ENCODE measurements around the gene CABLES2.

CABLES2 gene

GRCh38 chr20:62368976-62369814 is 37.9 kb downstream of the CABLES2 start:
- DNase-seq: no peak

- no peak for DNase-seq
Measured at GRCh38 chr20:62368392-62368975, 38.6 kb downstream of the CABLES2 start.

GRCh38 chr20:62367633-62368391 is 39.3 kb downstream of the CABLES2 start:
- DNase-seq: no peak

DNA sequence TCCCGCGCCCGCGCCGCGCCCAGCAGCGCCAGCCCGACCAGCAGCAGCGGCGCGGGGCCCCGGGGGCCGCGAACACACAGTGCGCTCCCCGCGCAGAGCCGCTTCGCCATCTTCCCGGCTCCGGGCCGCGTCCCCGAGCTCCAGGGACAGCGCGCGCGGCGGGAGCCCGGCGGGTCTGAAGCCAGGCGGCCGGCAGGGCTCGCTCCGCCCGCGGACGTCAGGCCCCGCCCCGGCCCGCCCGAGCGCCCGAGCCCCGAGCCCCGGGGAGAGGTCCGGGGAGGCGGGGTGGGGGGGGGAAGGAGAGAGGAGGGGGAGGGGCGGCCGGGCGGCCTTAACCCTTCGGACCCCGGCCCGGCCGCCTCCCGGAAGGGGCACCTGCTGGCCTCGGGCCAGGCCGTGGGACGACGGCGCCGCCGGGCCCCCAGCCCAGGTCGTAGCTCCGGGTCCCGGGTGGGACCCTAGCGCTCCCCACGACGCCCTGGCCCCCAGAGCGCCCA is 39.9 kb downstream of the CABLES2 start, which contains the start of gene LAMA5:
Gene LAMA5 (minus strand): TSS at position 177 of the 497 bp plus-strand sequence. CDS start 67 bp downstream, at position 110.
- no peak for DNase-seq

DNA sequence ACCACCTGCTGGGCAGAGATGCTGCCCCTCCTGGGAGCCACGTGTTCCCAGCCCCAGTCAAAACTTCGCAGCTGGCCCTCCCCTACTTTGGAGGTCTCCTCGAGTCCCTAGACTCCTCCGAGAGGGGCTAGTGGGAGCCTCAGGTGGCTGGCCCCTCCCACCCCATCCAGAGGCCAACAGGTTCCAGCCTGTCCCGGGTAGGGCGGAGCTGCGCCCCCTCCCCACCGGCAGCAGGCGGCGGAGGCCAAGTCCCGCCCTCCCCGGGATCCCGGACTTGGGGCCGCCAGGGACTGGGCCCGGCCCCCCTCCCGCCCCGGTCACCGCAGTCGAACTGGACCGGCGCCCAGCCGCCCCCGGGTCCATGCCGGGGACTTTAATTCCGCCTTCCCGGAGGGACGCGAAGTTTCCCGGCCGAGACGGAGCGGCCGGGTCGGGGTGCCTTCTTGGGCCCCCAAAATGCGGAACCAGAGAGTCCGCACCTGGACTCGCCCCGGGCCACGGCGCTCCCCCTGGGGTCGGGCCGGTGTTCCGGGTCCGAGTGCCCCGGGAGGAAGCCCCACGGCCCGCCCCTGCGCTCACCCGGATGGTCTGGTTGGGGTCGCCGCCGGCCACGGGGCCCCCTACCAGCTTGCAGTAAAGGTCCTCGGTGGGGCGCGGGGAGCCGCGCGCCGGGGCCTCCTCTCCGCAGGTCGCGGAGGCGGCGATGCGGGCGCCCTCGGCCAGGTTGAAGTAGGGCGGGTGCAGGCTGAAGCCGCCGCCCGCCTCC is 40.5 kb downstream of the CABLES2 start:
- DNase-seq: no peak

DNA sequence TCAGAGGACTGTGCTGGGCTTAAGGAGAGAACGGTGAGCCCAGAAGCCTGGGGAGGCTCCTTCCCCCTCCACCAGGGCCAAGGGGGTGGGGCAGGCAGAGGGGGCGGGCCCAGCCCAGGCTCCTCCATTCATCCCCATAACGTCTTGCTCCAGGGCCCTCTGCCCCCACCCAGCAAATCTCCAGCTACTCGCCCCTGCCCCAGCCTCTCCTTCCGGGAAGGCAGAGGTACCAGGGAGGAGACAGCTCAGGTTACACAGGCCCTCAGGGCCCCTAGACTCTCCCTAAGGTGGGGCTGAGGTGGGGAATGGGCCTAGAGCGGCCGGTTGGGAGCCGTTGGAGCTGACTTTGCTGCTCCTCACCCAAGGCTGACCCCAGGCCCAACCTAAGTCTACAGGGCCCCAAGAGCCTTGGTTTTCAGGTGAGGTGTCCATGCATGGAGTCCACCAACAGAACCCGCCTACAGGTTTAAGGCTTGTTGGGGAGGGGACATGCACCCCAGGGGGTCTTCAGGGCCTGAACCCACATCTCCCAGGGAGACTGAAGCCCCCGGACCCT is 41.2 kb downstream of the CABLES2 start:
- no peak for DNase-seq

- no peak for DNase-seq
Measured at GRCh38 chr20:62364911-62365736, 42.0 kb downstream of the CABLES2 start.

- DNase-seq: no peak
Measured at GRCh38 chr20:62363920-62364851, 42.9 kb downstream of the CABLES2 start.

GRCh38 chr20:62362991-62363919 is 43.8 kb downstream of the CABLES2 start:
- DNase-seq: no peak

DNA sequence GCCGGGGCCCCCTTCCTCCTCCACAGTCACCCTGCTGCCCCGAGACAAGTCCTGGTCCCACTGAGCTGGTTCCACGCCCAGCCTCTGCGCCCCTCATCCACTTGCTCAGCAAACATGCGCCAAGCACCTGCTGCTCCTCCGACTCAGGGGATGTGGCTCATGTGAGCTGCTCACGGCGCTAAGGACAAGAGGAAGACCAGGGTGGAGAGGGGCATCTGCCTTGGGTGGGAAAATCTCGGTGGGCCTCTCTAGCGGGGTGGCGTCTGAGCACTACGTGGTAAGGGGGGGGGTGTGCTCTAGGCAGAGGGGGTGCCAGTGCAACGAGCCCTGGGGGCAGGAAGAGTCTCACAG is 44.5 kb downstream of the CABLES2 start:
- DNase-seq: no peak

DNA sequence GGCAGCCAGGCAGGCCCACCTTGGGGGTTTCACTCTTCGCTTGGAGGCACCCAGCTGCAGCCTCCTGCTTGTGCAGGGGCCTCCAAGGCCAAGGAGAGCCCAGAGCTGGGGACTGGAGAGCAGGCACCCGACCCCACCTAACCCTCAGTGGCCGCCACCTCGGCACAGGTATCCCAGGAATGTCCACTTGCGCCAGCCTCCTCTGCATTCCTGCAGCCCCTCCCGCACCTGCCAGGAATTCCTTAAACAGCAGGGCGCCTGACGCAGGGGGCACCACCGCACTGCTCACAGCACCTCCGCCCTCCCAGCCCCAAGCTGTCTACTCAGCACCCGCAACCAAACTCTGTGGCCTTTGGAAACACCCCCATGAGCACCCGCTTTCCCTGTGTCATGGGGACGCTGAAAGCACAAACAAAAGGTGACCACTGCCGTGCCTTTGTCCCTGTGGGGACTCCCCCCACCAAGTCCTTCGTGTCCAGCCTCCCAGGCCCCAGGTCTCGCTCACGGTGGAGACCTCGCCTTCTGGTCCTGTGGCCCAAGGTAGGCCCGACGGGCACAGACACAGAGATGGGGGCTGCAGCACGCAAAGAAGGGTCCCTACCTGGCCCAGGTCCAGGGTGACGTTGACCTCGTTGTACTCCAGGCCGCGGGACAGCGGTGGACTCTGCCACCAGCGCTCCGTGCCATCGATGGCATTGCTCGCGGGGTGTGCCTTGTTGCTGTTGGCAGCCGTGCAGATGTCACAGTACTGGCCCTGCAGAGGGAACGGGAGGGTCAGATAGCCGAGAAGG is 45.1 kb downstream of the CABLES2 start:
- DNase-seq: no peak

DNA sequence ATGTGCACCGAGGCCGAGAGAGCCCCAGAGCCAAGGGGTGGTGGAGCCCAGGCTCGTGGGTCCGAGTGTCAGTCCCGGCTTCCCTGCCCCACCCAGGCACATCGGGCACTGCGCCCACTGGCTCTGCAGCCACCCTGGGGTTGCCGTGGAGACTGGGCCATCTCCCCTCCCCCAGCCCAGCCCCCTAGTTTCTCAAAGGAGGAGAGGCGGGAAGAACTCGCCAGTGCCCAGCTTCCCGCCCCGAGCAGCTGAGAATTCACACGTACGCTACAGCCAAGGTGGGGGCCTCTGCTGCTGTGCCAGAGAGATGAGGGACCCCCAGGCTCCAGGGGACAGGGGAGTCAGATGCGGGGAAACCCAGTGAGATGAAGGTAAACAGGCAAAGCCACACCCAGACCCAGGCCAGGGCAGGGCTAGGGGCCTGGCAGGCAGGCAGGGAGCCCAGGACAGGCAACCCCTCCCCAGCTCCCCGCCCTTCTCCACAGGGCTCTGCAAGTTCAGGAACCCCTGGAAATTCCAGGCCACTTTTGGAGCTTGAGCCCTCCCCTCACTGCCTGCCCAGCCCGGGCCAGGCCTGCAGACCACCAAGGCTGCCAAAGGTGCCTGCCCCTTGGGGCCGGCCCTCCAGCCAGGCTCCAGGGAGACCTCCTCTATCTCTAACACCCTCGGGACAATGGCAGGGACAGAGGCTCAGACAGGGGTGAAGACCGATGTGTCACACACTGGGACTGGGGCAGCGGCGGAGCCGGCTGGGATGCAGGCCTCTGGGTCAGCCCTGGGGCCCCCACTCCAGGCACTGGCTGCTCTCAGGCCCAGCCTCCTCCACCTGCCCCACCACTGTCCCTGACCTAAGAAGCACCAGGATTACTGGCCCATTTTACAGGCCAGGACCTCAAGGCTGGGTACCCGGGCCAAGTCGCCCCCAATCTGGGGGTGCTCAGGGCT is 46.0 kb downstream of the CABLES2 start:
- no peak for DNase-seq

- no peak for DNase-seq
Measured at GRCh38 chr20:62359491-62360121, 47.5 kb downstream of the CABLES2 start.

DNA sequence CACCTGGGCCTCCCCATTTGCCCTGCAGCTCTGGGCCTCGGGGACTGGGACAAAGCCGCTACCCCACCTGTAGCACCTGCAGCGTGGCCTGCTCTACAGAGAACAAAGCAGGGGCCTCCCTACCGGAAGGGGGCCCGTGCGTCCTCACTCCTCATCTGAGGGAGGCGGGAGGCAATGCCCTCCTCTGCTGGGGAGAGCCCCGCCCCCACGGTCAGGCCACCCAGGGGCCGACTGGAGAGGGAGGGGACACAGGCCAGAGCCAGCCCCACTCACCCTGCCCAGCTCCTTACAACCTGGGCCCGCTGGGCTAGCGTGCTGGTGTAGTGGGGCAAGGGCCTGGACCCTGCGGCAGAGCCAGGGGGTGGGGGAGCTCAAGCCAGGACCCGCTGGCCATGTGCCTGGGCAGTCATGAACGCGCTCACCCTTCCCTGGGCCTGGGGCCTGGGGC is 48.0 kb downstream of the CABLES2 start:
- DNase-seq: no peak

- DNase-seq: no peak
Measured at GRCh38 chr20:62358171-62359042, 48.7 kb downstream of the CABLES2 start.

DNA sequence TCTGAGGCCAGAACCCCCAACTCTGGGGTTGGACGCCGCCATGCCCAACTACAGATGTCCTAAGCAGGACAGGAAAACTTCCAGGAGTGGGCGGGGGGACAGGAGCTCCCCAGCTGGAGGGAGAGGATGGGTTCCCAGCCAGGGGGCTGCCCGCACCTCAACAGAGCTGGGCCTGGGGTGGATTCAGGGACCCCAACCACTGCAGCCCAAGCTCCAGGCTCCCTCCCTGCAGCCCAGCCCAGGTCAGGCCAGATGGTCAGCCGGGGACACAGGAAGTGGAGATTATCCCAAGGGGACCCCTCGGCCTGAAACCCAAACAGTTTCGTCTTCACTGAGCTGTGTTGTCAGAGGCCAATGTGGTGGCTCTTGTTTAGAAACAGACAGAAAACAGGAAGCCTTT is 49.4 kb downstream of the CABLES2 start:
- DNase-seq: no peak

All from activated T-cell treated with anti-CD3 and anti-CD28 coated beads for 4 hours (primary cell).